CD4-positive, alpha-beta T cell treated with Interferon alpha-2 for 1 hour (primary cell): ENCODE measurements around the gene CRAMP1.
"Not testable (repeated sequence)": the region's sequence is repeated elsewhere in the genome, so short reads cannot be mapped to it uniquely, and the experiment has no call there.

Experiments
- DNase-seq, 2 donors: peaks; one replicate each; pipeline ENCODE4 v3.0.0-alpha.2; 2020 to 2022

Gene CRAMP1

GRCh38 chr16:1612320-1613111, at the start of gene CRAMP1:
TSS of gene CRAMP1 (plus strand) at chr16:1612360. CDS start at chr16:1614640, 2,280 bp downstream.
- peak in 1 of 2 donors; percentile 9 for DNase-seq

DNA sequence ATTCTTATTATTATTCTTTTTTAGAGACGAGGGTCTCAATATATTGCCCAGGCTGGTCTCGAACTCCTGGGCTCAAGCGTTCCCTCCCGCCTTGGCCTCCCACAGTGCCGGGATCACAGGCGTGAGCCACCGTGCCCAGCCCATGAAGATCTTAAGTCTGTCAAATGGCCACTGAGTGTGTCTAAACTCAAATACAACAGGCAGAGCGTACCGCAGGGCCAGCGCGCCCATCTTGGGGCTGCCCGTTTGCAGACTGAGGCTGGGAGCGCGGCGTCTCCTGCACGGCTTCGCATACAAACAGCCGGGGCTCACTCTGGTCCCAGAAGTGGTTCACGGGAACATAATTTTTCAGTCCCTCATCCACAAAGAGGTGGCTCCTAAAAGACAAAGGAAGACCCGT, 48.4 kb upstream of the CRAMP1 start:
- DNase-seq, result no peak

- DNase-seq, result peak; percentile 7 to 12
Observed at GRCh38 chr16:1564325-1564724, 47.8 kb upstream of the CRAMP1 start.

- DNase-seq, result no peak
Observed at GRCh38 chr16:1565083-1565805, 46.9 kb upstream of the CRAMP1 start.

DNA sequence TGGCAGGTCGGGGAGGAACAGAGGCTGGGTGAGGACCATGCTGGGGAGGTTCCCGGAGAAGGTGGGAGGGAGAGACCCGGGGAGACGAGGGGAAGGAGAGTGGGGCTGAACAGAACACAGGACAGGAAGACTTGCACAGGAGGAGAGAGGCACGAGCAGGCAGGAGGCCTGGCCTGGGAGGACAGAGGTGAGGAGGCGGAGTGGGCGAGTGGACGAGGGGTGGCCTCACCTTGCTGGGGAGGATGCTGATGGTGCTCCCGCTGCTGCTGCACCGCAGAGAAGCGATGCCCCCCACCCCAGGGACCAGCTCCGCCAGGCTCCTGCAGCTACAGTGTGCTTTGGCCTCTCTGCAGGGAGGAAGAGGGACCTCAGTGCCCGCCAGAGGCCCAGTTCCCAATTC, 44.2 kb upstream of the CRAMP1 start:
- DNase-seq, result no peak

- DNase-seq, result no peak
Observed at GRCh38 chr16:1571012-1571671, 41.0 kb upstream of the CRAMP1 start.

GRCh38 chr16:1572673-1573072, 39.5 kb upstream of the CRAMP1 start:
- no peak for DNase-seq

- no peak for DNase-seq
Observed at GRCh38 chr16:1573301-1573700, 38.9 kb upstream of the CRAMP1 start.

- DNase-seq, result no peak
Observed at GRCh38 chr16:1575578-1575977, 36.6 kb upstream of the CRAMP1 start.

DNA sequence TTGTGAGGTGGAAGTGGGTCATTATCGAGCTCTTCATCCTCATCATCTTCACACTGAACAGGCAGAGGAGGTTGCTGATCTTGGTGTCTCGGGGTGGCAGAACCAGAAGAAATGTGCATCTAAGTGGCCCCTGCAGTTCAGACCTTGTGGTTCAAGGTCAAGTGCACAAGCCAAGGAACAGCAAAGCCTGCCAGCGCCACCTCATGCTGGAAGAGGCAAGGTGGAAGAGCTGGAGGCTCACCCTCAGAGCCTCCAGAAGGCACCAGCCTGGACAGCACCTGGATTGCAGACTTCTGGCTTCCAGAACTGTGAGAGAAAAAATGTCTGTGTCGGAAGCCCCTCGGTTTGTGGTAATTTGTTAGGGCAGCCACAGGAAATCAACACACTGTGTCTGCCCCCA, 32.9 kb upstream of the CRAMP1 start:
- peak in 1 of 2 donors; percentile 30 for DNase-seq

DNA sequence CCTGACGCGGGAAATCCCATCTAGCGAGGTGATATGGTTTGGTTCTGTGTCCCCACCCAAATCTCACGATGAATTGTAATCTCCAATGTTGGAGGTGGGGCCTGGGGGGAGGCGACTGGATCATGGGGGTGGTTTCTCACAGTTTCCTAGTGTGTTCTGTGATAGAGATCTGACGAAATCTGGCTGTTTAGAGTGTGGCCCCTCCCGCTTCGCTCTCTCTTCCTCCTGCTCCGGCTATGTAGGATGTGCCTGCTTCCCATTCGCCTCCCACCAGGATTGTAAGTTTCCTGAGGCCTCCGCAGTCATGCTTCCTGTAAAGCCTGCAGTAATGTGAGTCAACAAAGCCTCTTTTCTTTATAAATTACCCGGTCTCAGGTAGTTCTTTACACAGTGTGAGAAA, 31.9 kb upstream of the CRAMP1 start:
- no peak for DNase-seq

DNA sequence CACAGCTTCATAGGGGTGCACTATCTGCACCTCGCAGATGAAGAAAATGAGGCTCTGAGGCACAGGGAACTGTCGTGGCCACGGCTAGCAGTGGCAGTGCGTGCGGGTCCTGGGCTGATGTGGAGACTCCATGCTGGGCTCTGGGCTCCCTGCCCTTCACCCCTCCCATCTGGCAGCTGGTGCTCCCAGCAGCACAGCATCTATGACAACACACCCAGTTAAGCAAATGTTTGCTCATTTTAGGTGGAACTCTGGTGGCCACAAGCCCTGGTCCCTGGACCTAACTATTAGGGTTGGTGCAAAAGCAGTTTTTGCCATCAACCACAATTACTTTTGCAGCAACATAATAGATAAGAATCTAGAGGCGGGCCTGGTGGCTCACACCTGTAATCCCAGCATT, 31.2 kb upstream of the CRAMP1 start:
- no peak for DNase-seq

DNA sequence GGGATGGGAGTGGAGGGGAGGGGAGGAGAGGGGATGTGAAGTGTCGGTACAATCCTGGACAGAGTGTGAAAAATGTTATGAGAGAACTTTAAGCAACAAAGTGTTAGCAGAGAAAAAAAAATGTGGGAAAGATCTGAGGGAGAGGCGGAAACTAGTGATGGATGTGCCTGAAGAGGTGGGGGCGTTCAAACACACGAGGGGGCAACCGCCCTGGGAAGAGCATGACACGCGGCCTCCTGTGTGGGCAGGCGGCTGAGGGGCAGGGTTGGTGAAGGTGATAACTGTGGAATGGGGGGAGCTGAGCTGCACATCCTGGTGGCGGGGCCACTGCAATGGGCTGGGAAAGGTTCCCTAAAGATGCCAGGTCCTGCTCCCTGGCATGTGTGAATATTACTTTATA, 30.4 kb upstream of the CRAMP1 start:
- DNase-seq, result no peak

DNA sequence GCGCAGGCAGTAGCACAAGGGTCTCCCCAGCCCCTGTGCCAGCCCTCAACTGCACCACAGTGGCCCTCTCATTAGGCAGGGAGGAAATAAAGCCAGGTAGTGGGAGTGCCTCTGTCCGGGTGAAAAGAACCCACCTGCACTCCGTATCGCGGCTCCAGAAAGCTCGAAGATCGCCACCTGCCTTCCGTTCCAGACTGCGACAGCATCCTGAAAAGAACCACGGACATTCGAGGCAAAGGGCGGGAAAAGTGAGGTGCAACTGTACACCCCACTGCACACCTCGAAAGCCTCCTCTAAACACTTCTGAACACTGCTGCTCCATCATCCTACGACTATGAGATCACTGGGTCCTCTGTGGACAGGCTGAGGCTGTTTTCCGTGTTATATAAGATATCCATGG, 29.0 kb upstream of the CRAMP1 start:
- DNase-seq, result no peak

- no peak for DNase-seq
Observed at GRCh38 chr16:1584926-1585484, 27.2 kb upstream of the CRAMP1 start.

GRCh38 chr16:1590366-1590765, 21.8 kb upstream of the CRAMP1 start:
- DNase-seq, result no peak

GRCh38 chr16:1590930-1591705, 21.0 kb upstream of the CRAMP1 start:
- DNase-seq, result no peak

DNA sequence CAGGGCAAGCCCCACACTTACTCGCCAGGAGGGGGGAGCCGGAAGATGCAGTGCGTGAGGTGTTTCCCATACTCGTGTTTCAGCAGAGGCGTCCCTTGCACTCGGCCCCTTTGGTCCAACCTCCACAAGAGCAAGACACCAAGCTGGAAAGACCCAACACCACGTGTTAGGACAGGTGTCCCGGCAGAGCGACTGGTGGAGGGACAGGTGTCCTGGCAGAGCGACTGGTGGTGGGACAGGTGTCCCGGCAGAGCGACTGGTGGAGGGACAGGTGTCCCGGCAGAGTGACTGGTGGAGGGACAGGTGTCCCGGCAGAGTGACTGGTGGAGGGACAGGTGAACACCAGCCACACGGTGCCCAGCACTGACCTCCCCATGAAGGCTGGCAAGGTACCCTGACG, 19.7 kb upstream of the CRAMP1 start:
- no peak for DNase-seq

GRCh38 chr16:1595511-1595910, 16.6 kb upstream of the CRAMP1 start:
- not testable (repeated sequence) for DNase-seq

GRCh38 chr16:1596516-1596915, 15.6 kb upstream of the CRAMP1 start:
- DNase-seq, result no peak

- no peak for DNase-seq
Observed at GRCh38 chr16:1597154-1597553, 15.0 kb upstream of the CRAMP1 start.

- DNase-seq, result no peak
Observed at GRCh38 chr16:1601031-1601430, 11.1 kb upstream of the CRAMP1 start.

GRCh38 chr16:1601489-1601888, 10.7 kb upstream of the CRAMP1 start:
- no peak for DNase-seq
